Measurements from ENCODE around the gene SMAP1.

The SMAP1 gene

GRCh38 chr6:70903665-70904452, 236.2 kb downstream of the SMAP1 start:
- no peak for DNase-seq

DNA sequence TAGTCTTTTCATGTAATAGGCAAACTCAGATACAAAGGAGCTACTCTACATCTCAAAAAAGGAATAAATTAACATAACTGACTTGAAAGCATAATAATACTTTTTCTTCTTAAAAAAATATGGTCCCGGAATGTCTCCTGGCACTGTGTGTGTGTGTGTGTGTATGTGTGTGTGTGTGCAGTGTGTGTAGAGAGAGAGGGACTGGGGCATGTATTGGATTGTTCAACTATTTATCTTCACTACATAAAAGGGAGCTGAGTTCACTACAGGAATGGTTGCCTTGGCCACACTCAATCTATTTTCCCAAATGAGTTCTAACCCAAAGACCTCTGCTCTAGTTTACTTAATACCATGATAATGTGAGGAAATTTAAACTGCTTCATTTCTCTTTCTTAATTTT, 238.1 kb downstream of the SMAP1 start:
- no peak for DNase-seq
